GM21825 (cell line): Measurements from ENCODE around the gene ELP5.
A peak's percentile ranks its signal among the peaks of the same experiment; 100 is the strongest.

ENCODE experiments used
- ATAC-seq: cut with Tn5 transposase; IDR thresholded peaks from one replicate; pipeline ENCODE4 v1.9.1; 2021; ENCODE audit warnings: mild to moderate bottlenecking, moderate library complexity; ENCODE audit not compliant: unreplicated experiment

Gene ELP5

GRCh38 chr17:7218758-7219157 is 33.3 kb upstream of the ELP5 start:
- ATAC-seq = no peak

GRCh38 chr17:7219229-7219811 is 32.7 kb upstream of the ELP5 start:
- ATAC-seq = no peak

- peak; percentile 43 for ATAC-seq
These were observed 32.0 kb upstream of the ELP5 start, which contains the start of the genes ACADVL and DLG4 for GRCh38 chr17:7219812-7220592. Gene ACADVL (plus strand): TSS chr17:7219938. CDS start chr17:7219985, 47 bp downstream. Gene DLG4 (minus strand): TSS chr17:7219836.

GRCh38 chr17:7220593-7221277 is 31.3 kb upstream of the ELP5 start:
- ATAC-seq = no peak

- ATAC-seq = no peak
These were observed 30.5 kb upstream of the ELP5 start for GRCh38 chr17:7221278-7222092.

- ATAC-seq = no peak
These were observed 29.7 kb upstream of the ELP5 start for GRCh38 chr17:7222093-7222971.

GRCh38 chr17:7222972-7223292 is 29.1 kb upstream of the ELP5 start:
- ATAC-seq = no peak

GRCh38 chr17:7223375-7223774 is 28.6 kb upstream of the ELP5 start:
- ATAC-seq = no peak

- ATAC-seq = no peak
These were observed 27.9 kb upstream of the ELP5 start for GRCh38 chr17:7224110-7224509.

GRCh38 chr17:7224661-7225111 is 27.3 kb upstream of the ELP5 start:
- no peak for ATAC-seq

GRCh38 chr17:7225711-7226331 is 26.2 kb upstream of the ELP5 start:
- no peak for ATAC-seq

- no peak for ATAC-seq
These were observed 25.0 kb upstream of the ELP5 start for GRCh38 chr17:7226721-7227710.

GRCh38 chr17:7228920-7229319 is 23.1 kb upstream of the ELP5 start:
- ATAC-seq = no peak

GRCh38 chr17:7229504-7229903 is 22.5 kb upstream of the ELP5 start:
- ATAC-seq = no peak

- ATAC-seq = no peak
These were observed 19.9 kb upstream of the ELP5 start for GRCh38 chr17:7232114-7232513.

GRCh38 chr17:7233701-7234082 is 18.3 kb upstream of the ELP5 start:
- no peak for ATAC-seq

- ATAC-seq = peak; percentile 37
These were observed 17.7 kb upstream of the ELP5 start, which contains the start of gene DVL2 for GRCh38 chr17:7234083-7234951. Gene DVL2 (minus strand): TSS chr17:7234517. CDS start chr17:7234262, 255 bp downstream.
